Neural crest cell (in vitro differentiated cells): ENCODE measurements around the gene GALNT16. TPM values are rescaled to one million over a fixed set of nuclear protein-coding genes. Genes with fewer than 3 reads are reported as not detected.

Experiments used
- DNase-seq: peaks from one replicate; pipeline ENCODE4 v3.0.0; 2021; ENCODE audit warnings: low read depth, mixed read lengths, low spot score
- H3K27ac Mint-ChIP-seq: one replicate; pipeline ENCODE4 v1.8.0; 2021; ENCODE audit warnings: mild to moderate bottlenecking, mixed read lengths; ENCODE audit not compliant: unreplicated experiment
- H3K27me3 Mint-ChIP-seq: 2 replicates; pipeline ENCODE4 v1.8.0; 2021; ENCODE audit warnings: low read depth, mild to moderate bottlenecking, mixed read lengths
- H3K36me3 Mint-ChIP-seq: 2 replicates; pipeline ENCODE4 v1.8.0; 2021; ENCODE audit warnings: low read depth, mild to moderate bottlenecking, mixed read lengths
- H3K4me1 Mint-ChIP-seq: 2 replicates; pipeline ENCODE4 v1.8.0; 2021; ENCODE audit warnings: mixed read lengths
- H3K4me3 Mint-ChIP-seq: one replicate; pipeline ENCODE4 v1.8.0; 2021; ENCODE audit warnings: mild to moderate bottlenecking, mixed read lengths
- H3K9me3 Mint-ChIP-seq: 2 replicates; pipeline ENCODE4 v1.8.0; 2021; ENCODE audit warnings: mixed read lengths
- total RNA-seq: library from RNA; stranded (reverse); gene quantifications from 2 replicates; pipeline ENCODE4 v1.2.1, GENCODE V29; 2021
- TF ChIP-seq, protein P1 (sequence below): fragments of 200-600 bp; sonication (generic); conservative IDR thresholded peaks from 2 replicates; pipeline ENCODE4 v1.5.0; 2021; ENCODE audit warnings: antibody characterized with exemption, mild to moderate bottlenecking

The GALNT16 gene
- total RNA-seq, 1 donor from 2014 or later: 20.1 TPM

DNA sequence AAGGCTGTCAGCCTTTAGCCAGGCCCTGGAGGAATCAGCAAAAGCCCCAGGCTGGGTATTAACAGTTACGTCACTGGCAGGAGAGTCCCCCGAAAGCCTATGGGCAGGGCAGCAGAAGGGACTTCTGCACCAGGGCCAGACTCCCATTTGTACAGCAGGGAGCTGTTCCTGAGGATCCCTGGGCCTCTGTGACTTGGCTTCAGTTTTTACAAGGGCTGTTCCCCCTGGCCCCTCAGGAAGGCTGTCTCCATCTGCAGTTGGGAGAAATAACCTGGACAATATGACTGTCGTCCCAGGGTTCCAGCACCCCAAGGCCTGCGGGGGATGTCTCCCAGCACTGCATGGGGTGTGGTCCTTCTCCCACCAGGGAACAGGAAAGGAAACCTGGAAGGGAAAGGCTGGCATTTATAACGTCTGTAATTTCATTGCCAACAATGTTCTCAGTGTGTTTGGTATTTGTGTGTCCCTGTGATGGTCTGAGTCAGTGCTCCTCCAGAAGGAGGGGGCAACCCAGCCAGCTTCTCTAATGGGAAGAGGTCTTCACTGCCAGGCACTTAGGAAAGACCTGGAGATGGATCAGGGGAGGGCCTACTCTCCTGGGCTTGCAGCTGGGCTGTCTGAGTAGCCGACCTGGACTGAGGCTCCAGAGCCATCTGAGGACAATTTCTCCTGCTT lies 95.8 kb downstream of the GALNT16 start:
- no peak for DNase-seq
- Mint-ChIP-seq H3K27ac (no peak overlapping the region), H3K4me3 (no peak overlapping the region), H3K9me3 (no peaks in the 10 kb centered on the region), H3K27me3 (no peaks in the 10 kb centered on the region), H3K4me1 (peaks cover 14% of the 10 kb centered on the region), H3K36me3 (no peaks in the 10 kb centered on the region)
- TF ChIP-seq, protein P1, sequence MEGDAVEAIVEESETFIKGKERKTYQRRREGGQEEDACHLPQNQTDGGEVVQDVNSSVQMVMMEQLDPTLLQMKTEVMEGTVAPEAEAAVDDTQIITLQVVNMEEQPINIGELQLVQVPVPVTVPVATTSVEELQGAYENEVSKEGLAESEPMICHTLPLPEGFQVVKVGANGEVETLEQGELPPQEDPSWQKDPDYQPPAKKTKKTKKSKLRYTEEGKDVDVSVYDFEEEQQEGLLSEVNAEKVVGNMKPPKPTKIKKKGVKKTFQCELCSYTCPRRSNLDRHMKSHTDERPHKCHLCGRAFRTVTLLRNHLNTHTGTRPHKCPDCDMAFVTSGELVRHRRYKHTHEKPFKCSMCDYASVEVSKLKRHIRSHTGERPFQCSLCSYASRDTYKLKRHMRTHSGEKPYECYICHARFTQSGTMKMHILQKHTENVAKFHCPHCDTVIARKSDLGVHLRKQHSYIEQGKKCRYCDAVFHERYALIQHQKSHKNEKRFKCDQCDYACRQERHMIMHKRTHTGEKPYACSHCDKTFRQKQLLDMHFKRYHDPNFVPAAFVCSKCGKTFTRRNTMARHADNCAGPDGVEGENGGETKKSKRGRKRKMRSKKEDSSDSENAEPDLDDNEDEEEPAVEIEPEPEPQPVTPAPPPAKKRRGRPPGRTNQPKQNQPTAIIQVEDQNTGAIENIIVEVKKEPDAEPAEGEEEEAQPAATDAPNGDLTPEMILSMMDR: no peak

DNA sequence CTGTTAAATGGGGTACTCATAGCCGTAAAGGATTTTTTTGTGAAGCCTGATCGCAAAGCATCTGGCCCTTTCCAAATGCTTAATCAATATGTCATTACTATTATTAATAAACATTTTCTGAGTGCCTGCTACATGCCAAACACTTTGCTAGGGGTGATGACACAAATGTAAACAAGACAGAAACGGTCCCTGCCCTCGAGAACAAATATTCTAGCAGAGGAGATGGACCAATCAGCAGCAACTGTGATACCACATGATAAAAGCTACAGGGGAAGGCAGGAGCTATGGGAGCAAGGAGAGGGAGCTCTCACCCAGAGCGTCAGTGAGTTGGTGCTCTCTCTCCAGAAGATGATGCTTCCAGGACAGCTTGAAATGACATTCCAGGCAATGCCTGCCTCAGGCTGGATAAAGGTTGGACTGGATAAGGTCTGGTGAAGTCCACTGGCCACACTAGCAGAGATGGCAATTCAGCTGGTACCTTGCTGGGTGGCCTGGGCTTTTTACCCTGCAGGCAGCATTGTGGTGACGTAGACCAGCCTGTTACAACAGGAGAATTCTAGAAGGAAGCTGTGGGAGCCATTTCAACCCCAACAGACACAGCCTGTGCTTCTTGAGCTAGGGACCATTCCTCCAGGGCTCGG lies 97.1 kb downstream of the GALNT16 start:
- Mint-ChIP-seq H3K27me3 (no peaks in the 10 kb centered on the region), H3K9me3 (no peaks in the 10 kb centered on the region), H3K4me1 (peaks cover 9% of the 10 kb centered on the region), H3K4me3 (no peak overlapping the region), H3K36me3 (no peaks in the 10 kb centered on the region), H3K27ac (no peak overlapping the region)
- TF ChIP-seq, protein P1: no peak
- no peak for DNase-seq

DNA sequence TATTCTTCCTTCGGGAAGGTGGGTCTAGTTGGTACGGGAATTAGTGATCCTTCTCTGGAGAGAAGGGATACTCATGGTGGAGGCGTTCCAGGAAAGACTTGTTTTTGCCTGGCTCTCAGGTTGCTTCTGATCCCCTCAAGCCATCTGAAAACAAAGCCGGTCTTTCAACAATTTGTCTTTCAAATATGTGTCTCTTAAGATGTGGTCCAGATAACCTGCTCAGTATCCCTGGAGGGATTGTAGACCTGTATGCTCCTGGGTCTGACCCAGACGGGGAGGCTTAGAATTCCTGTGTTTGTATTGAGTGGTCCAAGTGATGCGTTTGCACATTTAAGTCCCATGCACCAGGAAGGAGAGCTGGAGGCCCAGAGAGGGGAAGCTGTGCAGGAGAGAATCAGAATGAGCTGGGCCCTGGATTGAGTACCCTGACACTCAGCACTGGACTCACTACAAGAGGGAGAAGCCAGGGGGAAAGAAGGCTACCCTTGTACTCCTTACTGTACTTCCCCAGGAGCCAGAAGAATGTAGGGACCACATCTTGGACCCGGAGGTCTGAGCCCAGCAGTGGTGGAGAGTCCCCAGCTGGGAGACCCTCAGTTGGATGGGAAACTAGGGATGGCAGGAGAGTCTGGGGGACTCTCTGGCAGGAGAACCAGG lies 97.7 kb downstream of the GALNT16 start:
- Mint-ChIP-seq H3K27ac (no peak overlapping the region), H3K36me3 (no peaks in the 10 kb centered on the region), H3K4me1 (peaks cover 3% of the 10 kb centered on the region), H3K27me3 (no peaks in the 10 kb centered on the region), H3K9me3 (no peaks in the 10 kb centered on the region), H3K4me3 (no peak overlapping the region)
- no peak for DNase-seq
- TF ChIP-seq, protein P1: no peak

DNA sequence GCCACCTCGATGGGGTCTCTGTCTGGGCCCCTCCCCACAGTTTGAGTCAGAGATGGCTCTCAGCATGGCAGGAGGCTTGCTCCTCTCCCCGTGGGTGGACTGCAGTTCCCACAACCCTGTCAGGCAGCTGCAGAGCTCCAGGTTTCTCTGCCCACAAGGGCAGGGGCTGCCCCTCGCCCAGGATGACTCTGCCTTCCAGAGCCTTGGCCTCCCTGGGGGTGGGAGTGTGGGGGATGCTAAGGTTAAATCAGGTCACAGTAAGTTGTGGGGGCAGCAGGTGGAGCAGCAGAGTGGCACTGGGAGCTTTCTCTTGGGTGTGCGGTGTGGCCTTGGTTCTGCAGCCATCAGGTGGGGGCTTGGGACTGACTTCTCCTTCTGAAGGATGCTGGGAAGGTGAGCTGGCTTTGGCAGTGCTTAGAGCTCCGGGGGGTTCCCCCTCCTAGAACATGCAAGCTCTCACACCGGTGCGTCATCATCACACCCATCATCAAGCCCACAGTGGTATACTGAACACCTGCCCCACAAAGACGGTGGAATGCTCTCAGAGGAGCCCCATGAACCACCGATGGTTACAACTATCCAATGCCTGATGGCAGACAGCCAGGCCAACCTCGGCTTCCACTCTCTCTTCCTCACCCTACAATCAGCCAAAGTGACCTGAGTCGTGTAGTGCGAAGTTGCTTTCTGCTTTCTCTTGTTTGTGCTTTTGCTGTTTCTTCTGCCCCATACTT lies 98.4 kb downstream of the GALNT16 start:
- H3K27ac Mint-ChIP-seq: no peak overlapping the region
- H3K36me3 Mint-ChIP-seq: no peaks in the 10 kb centered on the region
- no peak for DNase-seq
- no peaks in the 10 kb centered on the region for H3K27me3 Mint-ChIP-seq
- TF ChIP-seq, protein P1: no peak
- H3K9me3 Mint-ChIP-seq: no peaks in the 10 kb centered on the region
- peaks cover 9% of the 10 kb centered on the region for H3K4me1 Mint-ChIP-seq
- H3K4me3 Mint-ChIP-seq: no peak overlapping the region

DNA sequence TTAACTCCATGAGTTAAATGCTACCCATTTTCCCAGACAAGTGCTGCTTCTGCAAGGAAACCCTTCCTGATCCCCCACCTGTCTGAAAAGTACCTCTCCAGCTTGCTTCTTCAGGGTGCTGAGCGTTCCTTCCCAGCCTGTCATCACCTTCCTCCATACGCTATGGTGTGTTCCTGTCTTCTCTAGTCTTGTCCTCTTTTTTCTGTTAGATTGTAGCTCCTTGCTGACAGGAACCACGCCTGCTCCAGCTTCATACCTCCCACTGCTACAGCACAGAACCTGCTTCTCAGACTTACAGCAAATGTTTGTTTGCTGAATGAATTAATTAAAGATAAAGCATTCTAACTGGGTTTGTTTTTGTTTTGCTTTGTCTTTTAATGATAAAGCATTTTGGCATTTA lies 99.0 kb downstream of the GALNT16 start:
- H3K27ac Mint-ChIP-seq: no peak overlapping the region
- peaks cover 15% of the 10 kb centered on the region for H3K4me1 Mint-ChIP-seq
- H3K4me3 Mint-ChIP-seq: no peak overlapping the region
- TF ChIP-seq, protein P1: no peak
- H3K27me3 Mint-ChIP-seq: no peaks in the 10 kb centered on the region
- H3K36me3 Mint-ChIP-seq: no peaks in the 10 kb centered on the region
- no peak for DNase-seq
- no peaks in the 10 kb centered on the region for H3K9me3 Mint-ChIP-seq
